HG03095 (cell line): ENCODE results near the gene ZG16.
"Not testable (repeated sequence)": the region's sequence is repeated elsewhere in the genome, so short reads cannot be mapped to it uniquely, and the experiment has no call there.

Experiments
- ATAC-seq: cut with Tn5 transposase; IDR thresholded peaks from one replicate; pipeline ENCODE4 v1.9.1; 2021; ENCODE audit warnings: moderate library complexity; ENCODE audit not compliant: unreplicated experiment

Gene ZG16

GRCh38 chr16:29747947-29748759 is 29.9 kb upstream of the ZG16 start:
- ATAC-seq = no peak

- not testable (repeated sequence) for ATAC-seq
These were observed 29.3 kb upstream of the ZG16 start for GRCh38 chr16:29748760-29749149.

GRCh38 chr16:29753516-29753915 is 24.5 kb upstream of the ZG16 start:
- no peak for ATAC-seq

- no peak for ATAC-seq
These were observed 21.4 kb upstream of the ZG16 start for GRCh38 chr16:29756654-29757053.

- not testable (repeated sequence) for ATAC-seq
These were observed 21.0 kb upstream of the ZG16 start for GRCh38 chr16:29757086-29757485.

- no peak for ATAC-seq
These were observed 20.0 kb upstream of the ZG16 start for GRCh38 chr16:29757950-29758466.

GRCh38 chr16:29760567-29761279 is 17.3 kb upstream of the ZG16 start:
- no peak for ATAC-seq

- not testable (repeated sequence) for ATAC-seq
These were observed 16.8 kb upstream of the ZG16 start for GRCh38 chr16:29761280-29761651.

- ATAC-seq = no peak
These were observed 16.2 kb upstream of the ZG16 start for GRCh38 chr16:29761882-29762281.

- no peak for ATAC-seq
These were observed 14.7 kb upstream of the ZG16 start for GRCh38 chr16:29763326-29763725.

GRCh38 chr16:29765167-29766032 is 12.7 kb upstream of the ZG16 start:
- ATAC-seq = no peak

GRCh38 chr16:29766571-29766970 is 11.5 kb upstream of the ZG16 start:
- ATAC-seq = no peak

- ATAC-seq = no peak
These were observed 11.0 kb upstream of the ZG16 start for GRCh38 chr16:29767062-29767461.

- no peak for ATAC-seq
These were observed 8.5 kb upstream of the ZG16 start for GRCh38 chr16:29769507-29769906.

- no peak for ATAC-seq
These were observed 7.7 kb upstream of the ZG16 start for GRCh38 chr16:29770250-29770929.

- not testable (repeated sequence) for ATAC-seq
These were observed 5.7 kb upstream of the ZG16 start for GRCh38 chr16:29772330-29772729.

- ATAC-seq = no peak
These were observed 3.3 kb upstream of the ZG16 start for GRCh38 chr16:29774730-29775129.

GRCh38 chr16:29775742-29776408 is 2.2 kb upstream of the ZG16 start:
- no peak for ATAC-seq

GRCh38 chr16:29779474-29779873 is 1.4 kb downstream of the ZG16 start:
- ATAC-seq = no peak
